ENCODE data around the gene LHFPL2. TPM values are rescaled to one million over a fixed set of nuclear protein-coding genes. Genes with fewer than 3 reads are reported as not detected.

LHFPL2 gene
- total RNA-seq, 2 experiments from 2014 or later = 0.19 to 0.25 TPM

DNA sequence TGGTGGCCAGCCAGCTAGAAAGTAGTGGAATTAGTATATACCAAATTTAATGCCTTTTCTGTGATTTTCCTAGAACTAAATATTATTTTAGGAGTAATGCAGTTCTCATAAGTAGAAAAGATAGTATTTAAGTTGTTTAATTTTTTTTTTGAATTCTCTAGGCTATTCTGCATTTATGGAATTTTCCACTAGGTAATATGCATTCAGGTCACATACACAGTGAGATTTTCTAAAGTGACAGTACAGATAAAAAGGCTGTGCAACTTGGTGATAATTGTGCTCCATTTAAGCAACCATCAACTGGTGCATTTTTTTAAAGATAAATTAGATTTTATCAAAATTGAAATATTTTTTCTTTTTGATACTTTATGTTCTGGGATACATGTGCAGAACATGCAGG is 176.7 kb downstream of the LHFPL2 start:
- DNase-seq (no peak), ATAC-seq (ENCODE audit: poor library complexity) (no peak)
- Histone ChIP-seq H3K4me1 (ENCODE audit: insufficient read depth, low read length) (no peaks in the 10 kb centered on the region), H3K36me3 (ENCODE audit: insufficient read depth, low read length) (peaks cover 8% of the 10 kb centered on the region), H3K27ac (ENCODE audit: low read depth in 1 of 2, low read length in 2 of 2) (no peak overlapping the region), H3K27me3 (ENCODE audit: control insufficient read depth in 1 of 2, insufficient read depth in 2 of 2, low read length in 2 of 2) (no peaks in the 10 kb centered on the region), H3K4me3 (ENCODE audit: low read length) (no peak overlapping the region), H3K9me3 (ENCODE audit: control insufficient read depth in 1 of 2, insufficient read depth in 1 of 2, low read length in 2 of 2) (no peaks in the 10 kb centered on the region)
- Mint-ChIP-seq H3K27me3 (no peaks in the 10 kb centered on the region), H3K9me3 (no peaks in the 10 kb centered on the region), H3K4me1 (ENCODE audit: low read depth) (no peaks in the 10 kb centered on the region), H3K4me3 (no peak overlapping the region), H3K27ac (no peak overlapping the region), H3K36me3 (ENCODE audit: low read depth) (peaks cover 56% of the 10 kb centered on the region)
- ChIA-PET CTCF (no interaction called here), POLR2A (no interaction called here)
- TF ChIP-seq, protein P1, sequence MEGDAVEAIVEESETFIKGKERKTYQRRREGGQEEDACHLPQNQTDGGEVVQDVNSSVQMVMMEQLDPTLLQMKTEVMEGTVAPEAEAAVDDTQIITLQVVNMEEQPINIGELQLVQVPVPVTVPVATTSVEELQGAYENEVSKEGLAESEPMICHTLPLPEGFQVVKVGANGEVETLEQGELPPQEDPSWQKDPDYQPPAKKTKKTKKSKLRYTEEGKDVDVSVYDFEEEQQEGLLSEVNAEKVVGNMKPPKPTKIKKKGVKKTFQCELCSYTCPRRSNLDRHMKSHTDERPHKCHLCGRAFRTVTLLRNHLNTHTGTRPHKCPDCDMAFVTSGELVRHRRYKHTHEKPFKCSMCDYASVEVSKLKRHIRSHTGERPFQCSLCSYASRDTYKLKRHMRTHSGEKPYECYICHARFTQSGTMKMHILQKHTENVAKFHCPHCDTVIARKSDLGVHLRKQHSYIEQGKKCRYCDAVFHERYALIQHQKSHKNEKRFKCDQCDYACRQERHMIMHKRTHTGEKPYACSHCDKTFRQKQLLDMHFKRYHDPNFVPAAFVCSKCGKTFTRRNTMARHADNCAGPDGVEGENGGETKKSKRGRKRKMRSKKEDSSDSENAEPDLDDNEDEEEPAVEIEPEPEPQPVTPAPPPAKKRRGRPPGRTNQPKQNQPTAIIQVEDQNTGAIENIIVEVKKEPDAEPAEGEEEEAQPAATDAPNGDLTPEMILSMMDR (IDR thresholded peaks at IDR 0.05) = no peak
- intact Hi-C loops (cut with DNase I, micrococcal nuclease) = no loop called here

DNA sequence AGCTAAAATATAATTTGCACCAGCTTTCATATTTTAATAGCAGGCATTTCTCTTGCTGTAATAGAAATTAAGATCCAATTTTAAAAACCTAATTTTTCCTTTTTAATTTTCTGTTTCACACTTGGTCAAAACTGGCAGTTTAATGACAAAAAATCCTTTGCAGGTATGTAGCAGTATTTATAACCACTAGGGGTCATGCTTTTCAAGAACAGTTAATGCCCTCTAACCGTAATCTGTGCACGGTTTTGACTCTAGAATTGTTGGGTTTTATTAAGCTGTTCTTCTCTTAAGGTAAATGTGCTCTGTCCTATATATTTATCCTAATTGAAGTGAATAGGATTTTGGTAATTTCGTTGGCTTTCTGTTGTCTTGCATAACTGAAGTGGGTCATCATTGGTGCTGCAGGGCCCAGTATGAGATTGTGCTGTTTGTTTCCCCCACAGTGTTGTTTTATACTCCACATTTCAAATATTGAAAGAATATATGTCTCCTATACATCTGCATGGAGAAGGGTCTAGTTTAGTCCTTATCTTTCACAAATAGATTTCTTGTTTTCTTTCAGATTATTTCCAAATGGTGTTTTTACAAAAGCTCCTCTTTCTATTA is 180.7 kb downstream of the LHFPL2 start:
- CTCF ChIA-PET = no interaction called here

DNA sequence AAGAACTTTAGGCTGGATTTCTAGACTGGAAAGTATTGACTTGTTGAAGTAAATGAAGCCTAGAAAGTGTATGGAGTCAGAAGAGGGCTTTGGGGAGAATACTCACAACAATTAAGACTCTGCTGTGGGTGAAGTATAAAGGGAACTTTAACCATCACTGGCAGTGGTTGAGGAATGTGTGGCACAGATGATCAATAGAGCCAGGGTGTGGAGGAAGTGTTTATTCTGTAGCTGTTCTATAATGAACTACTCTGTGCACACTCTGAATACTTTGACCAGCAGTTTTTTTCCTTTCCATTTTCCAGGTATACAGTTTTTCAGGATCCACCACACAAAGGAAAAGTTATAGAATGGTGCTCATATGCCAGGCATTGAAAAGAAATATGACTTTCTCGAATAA is 181.4 kb downstream of the LHFPL2 start:
- ChIA-PET POLR2A (no interaction called here), CTCF (no interaction called here)
- H3K4me3 Mint-ChIP-seq = no peak overlapping the region
- no peak for ATAC-seq (ENCODE audit: poor library complexity)
- Histone ChIP-seq H3K9me3 (ENCODE audit: control insufficient read depth in 1 of 2, insufficient read depth in 1 of 2, low read length in 2 of 2) (no peaks in the 10 kb centered on the region), H3K27ac (ENCODE audit: low read depth in 1 of 2, low read length in 2 of 2) (no peak overlapping the region), H3K4me3 (ENCODE audit: low read length) (no peak overlapping the region), H3K4me1 (ENCODE audit: insufficient read depth, low read length) (no peaks in the 10 kb centered on the region), H3K36me3 (ENCODE audit: insufficient read depth, low read length) (peaks cover 12% of the 10 kb centered on the region), H3K27me3 (ENCODE audit: control insufficient read depth in 1 of 2, insufficient read depth in 2 of 2, low read length in 2 of 2) (no peaks in the 10 kb centered on the region)
- H3K4me1 Mint-ChIP-seq (ENCODE audit: low read depth) = no peaks in the 10 kb centered on the region
- TF ChIP-seq, protein P1 (IDR thresholded peaks at IDR 0.05) = no peak
- no peaks in the 10 kb centered on the region for H3K9me3 Mint-ChIP-seq
- no peak for DNase-seq
- intact Hi-C loops (cut with DNase I, micrococcal nuclease) = no loop called here
- H3K36me3 Mint-ChIP-seq (ENCODE audit: low read depth) = peaks cover 62% of the 10 kb centered on the region
- H3K27me3 Mint-ChIP-seq = no peaks in the 10 kb centered on the region
- H3K27ac Mint-ChIP-seq = no peak overlapping the region

More for the DNA sequence above, 180.7 kb downstream of the LHFPL2 start:
- intact Hi-C loops (cut with DNase I, micrococcal nuclease) = no loop called here
- Mint-ChIP-seq H3K9me3 (no peaks in the 10 kb centered on the region), H3K27ac (no peak overlapping the region), H3K27me3 (no peaks in the 10 kb centered on the region), H3K4me3 (no peak overlapping the region), H3K4me1 (ENCODE audit: low read depth) (no peaks in the 10 kb centered on the region), H3K36me3 (ENCODE audit: low read depth) (peaks cover 61% of the 10 kb centered on the region)
- H3K36me3 ChIP-seq (ENCODE audit: insufficient read depth, low read length) = peaks cover 12% of the 10 kb centered on the region
- no peaks in the 10 kb centered on the region for H3K4me1 ChIP-seq (ENCODE audit: insufficient read depth, low read length)
- H3K27me3 ChIP-seq (ENCODE audit: control insufficient read depth in 1 of 2, insufficient read depth in 2 of 2, low read length in 2 of 2) = no peaks in the 10 kb centered on the region
- DNase-seq (peak in 3 of 14 experiments; percentile 14 to 17 (median 16)), ATAC-seq (ENCODE audit: poor library complexity) (no peak)
- no peak overlapping the region for H3K4me3 ChIP-seq (ENCODE audit: low read length)
- no peaks in the 10 kb centered on the region for H3K9me3 ChIP-seq (ENCODE audit: control insufficient read depth in 1 of 2, insufficient read depth in 1 of 2, low read length in 2 of 2)
- TF ChIP-seq, protein P1 (IDR thresholded peaks at IDR 0.05) = peak; percentile 54
- H3K27ac ChIP-seq (ENCODE audit: low read depth in 1 of 2, low read length in 2 of 2) = no peak overlapping the region
- POLR2A ChIA-PET = no interaction called here
